Epithelial cell of proximal tubule (primary cell): Measurements from ENCODE around the gene TAF9. TPM values are rescaled to one million over a fixed set of nuclear protein-coding genes. Genes with fewer than 3 reads are reported as not detected.

ENCODE experiments used
- DNase-seq: peaks from one replicate; pipeline ENCODE4 v3.0.0-alpha.2; 2011; ENCODE audit warnings: low read depth
- H3K4me3 ChIP-seq: 2 replicates; pipeline ENCODE4 v1.5.1; 2011; ENCODE audit warnings: low read depth, mild to moderate bottlenecking, low read length
- total RNA-seq: library from RNA; depleted of rRNA; stranded (reverse); fragments of >200 nt; gene quantifications from 2 replicates; pipeline ENCODE4 v1.2.3, GENCODE V29; 2015
- TF ChIP-seq, protein P1 (sequence below): conservative IDR thresholded peaks from 2 replicates; pipeline ENCODE4 v1.5.1; 2012; ENCODE audit warnings: low read depth, mild to moderate bottlenecking, low read length

The TAF9 gene
- total RNA-seq, 1 donor from 2014 or later: 34.5 TPM

DNA sequence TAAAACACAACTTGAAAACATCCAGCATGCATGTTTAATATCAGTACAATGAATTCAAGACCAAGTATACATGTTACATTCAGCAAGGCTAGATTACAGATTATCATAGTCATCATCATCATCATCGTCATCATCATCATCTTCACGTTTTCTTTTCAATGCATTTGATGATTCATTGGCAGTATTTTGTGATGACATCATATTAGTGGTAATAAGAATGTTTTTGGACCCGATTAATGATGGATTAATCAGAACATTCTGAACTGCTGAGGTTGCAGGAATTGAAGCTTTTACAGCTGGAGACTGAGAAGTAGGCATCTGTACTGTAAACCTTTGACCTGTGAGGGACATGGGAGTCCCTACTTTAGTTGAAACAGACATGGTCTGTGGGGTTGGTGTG lies 4.5 kb downstream of the TAF9 start:
- H3K4me3 ChIP-seq: no peak overlapping the region
- TF ChIP-seq, protein P1, sequence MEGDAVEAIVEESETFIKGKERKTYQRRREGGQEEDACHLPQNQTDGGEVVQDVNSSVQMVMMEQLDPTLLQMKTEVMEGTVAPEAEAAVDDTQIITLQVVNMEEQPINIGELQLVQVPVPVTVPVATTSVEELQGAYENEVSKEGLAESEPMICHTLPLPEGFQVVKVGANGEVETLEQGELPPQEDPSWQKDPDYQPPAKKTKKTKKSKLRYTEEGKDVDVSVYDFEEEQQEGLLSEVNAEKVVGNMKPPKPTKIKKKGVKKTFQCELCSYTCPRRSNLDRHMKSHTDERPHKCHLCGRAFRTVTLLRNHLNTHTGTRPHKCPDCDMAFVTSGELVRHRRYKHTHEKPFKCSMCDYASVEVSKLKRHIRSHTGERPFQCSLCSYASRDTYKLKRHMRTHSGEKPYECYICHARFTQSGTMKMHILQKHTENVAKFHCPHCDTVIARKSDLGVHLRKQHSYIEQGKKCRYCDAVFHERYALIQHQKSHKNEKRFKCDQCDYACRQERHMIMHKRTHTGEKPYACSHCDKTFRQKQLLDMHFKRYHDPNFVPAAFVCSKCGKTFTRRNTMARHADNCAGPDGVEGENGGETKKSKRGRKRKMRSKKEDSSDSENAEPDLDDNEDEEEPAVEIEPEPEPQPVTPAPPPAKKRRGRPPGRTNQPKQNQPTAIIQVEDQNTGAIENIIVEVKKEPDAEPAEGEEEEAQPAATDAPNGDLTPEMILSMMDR: no peak
- DNase-seq: no peak

DNA sequence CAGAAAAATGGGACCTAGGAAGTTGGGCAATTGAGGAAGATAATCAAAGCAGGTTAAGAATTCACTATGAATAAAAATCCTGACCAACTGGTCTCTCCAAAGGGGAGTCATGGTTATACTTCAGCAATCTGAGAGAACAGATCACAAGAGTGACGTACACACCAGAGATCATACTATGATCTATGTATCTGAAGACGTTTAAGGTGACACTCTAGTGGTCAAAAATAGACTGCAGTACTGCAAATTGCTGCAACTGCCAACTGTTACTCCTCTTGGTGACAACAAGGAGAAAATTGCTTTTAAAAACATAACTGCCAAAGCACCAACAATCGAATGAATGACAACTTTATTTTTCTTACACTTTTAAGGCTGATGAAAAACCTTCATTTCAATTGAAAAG lies 4.9 kb downstream of the TAF9 start:
- TF ChIP-seq, protein P1: peak; percentile 42
- H3K4me3 ChIP-seq: no peak overlapping the region
- no peak for DNase-seq

DNA sequence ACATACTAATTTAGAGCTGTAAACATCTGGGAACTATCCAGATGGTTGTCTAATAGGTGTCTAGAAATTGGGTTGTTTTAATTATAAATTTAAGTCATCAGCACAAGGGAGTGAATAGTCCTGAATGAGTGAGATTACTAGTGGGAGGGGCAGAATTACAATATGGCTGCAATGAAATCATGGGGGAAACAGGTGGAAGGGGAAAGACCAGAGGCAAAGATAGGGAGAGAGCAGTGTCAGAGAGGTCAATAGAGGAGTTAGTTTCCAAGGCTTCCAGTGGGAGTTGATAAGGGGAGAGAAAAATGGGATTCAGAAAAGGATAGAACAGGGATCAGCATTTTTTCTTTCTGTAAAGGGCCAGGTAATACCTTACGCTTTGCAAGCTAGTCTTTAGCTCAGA lies 8.9 kb downstream of the TAF9 start:
- DNase-seq: no peak
- no peak overlapping the region for H3K4me3 ChIP-seq
- TF ChIP-seq, protein P1: no peak

DNA sequence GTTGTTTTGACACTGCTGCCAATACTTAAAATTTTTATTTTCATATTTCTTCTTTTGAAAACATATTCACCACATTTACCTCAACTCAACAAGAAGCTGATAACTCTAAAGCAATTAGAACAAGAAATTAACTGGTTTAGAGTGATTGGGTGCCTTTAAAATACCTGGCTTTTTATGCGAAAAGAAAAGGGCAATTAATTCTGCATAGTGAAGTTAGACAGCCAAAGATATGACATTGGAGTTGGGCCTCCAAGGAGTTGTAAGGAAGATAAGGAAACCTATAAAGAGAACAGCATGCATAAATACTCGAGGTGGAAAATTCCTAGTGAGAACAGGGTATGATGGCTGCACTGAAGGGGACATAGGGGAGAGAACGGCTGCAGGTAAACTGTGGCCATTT lies 9.6 kb downstream of the TAF9 start:
- no peak overlapping the region for H3K4me3 ChIP-seq
- DNase-seq: no peak
- TF ChIP-seq, protein P1: no peak

DNA sequence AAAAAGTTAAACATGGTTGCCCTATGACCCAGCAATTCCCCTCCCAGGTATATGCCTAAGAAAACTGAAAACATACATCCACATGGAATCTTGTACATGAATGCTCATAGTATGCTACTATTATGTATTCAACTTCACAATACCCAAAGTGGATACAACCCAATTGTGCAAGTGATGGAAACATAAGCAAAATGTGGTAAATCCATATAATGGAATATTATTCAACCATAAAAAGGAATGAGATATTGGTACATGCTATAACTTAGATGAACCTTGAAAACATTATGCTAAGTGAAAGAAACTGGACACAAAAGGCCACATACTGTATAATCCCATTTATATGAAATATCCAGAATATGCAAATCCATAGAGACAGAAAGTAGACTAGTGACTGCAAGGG lies 18.7 kb downstream of the TAF9 start:
- TF ChIP-seq, protein P1: no peak
- H3K4me3 ChIP-seq: no peak overlapping the region
- no peak for DNase-seq

DNA sequence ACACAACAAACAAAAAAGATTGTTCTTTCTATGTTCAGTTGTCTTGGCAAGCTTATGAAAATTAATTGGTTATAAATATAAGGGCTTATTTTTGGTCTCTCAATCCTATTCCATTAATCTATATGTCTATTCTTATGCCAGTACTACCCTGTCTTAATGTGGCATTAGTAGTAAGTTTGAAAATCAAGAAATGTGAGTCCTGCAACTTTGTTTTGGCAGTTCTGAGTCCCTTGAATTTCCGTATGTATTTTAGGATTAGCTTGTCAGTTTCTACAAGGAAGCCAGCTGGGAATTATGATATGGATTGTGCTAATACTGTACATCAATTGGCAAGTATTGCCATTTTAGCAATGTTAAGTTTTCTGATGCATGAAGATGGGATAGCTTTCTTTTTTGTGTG lies 26.2 kb downstream of the TAF9 start:
- no peak overlapping the region for H3K4me3 ChIP-seq
- TF ChIP-seq, protein P1: no peak
- DNase-seq: no peak

DNA sequence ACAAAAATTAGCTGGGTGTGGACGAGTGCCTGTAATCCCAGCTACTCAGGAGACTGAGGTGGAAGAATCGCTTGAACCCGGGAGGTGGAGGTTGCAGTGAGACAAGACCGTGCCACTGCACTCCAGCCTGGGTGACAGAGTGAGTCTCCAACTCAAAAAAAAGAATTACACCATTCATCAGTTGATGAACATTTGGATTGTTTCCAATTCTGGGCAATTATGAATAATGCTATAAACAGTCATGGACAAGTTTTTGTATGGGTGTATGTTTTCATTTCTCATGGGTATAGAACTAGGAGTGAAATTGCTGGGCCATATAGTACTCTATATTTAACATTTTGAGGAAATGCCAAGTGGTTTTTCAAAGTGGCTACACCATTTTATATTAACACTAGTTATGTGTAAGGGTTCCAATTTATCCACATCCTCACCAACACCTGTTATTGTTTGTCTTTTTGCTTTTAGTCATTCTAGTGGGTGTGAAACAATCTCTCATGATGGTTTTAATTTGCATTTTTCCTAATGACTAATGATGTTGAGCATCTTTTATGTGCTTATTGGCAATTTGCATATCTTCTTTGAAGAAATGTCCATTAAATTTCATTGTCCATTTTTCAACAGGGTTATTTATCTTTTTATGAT lies 27.7 kb downstream of the TAF9 start:
- H3K4me3 ChIP-seq: no peak overlapping the region
- no peak for DNase-seq
- TF ChIP-seq, protein P1: no peak
